GM23338 (cell line): ENCODE data around the gene VPS35.

Experiments used
- CREB1 ChIP-seq: fragments of 250-450 bp; sonication (Bioruptor Pico); IDR thresholded peaks from 2 replicates; pipeline ENCODE4 v1.5.0; 2020; ENCODE audit warnings: low read depth, mild to moderate bottlenecking, moderate library complexity
- EZH2 ChIP-seq: fragments of 200-600 bp; sonication (generic); IDR thresholded peaks from one replicate; pipeline ENCODE4 v1.8.0; 2017; ENCODE audit warnings: antibody characterized with exemption, mild to moderate bottlenecking, low read depth; ENCODE audit not compliant: unreplicated experiment
- EZH2phosphoT487 ChIP-seq: fragments of 200-600 bp; sonication (generic); IDR thresholded peaks from one replicate; pipeline ENCODE4 v1.8.1; 2018; ENCODE audit warnings: antibody characterized with exemption; ENCODE audit not compliant: unreplicated experiment
- JUNB ChIP-seq: IDR thresholded peaks from one replicate; pipeline ENCODE4 v1.6.1; 2016; ENCODE audit warnings: antibody characterized with exemption; ENCODE audit not compliant: unreplicated experiment
- NANOG ChIP-seq: IDR thresholded peaks from 2 replicates; pipeline ENCODE4 v1.6.1; 2016; ENCODE audit warnings: antibody characterized with exemption, borderline replicate concordance
- POLR2AphosphoS5 ChIP-seq: IDR thresholded peaks from 2 replicates; pipeline ENCODE4 v1.6.1; 2016; ENCODE audit warnings: antibody characterized with exemption, low read depth
- STAT1 ChIP-seq: IDR thresholded peaks from one replicate; pipeline ENCODE4 v1.6.1; 2016; ENCODE audit warnings: antibody characterized with exemption; ENCODE audit not compliant: unreplicated experiment
- ZNF114 ChIP-seq: fragments of 250-450 bp; sonication (Bioruptor Pico); IDR thresholded peaks from 2 replicates; pipeline ENCODE4 v1.5.0; 2020; ENCODE audit warnings: mild to moderate bottlenecking, moderate library complexity
- ZNF331 ChIP-seq: fragments of 250-450 bp; sonication (Bioruptor Pico); IDR thresholded peaks from 2 replicates; pipeline ENCODE4 v1.5.0; 2020; ENCODE audit warnings: low read depth, mild to moderate bottlenecking, moderate library complexity
- TF ChIP-seq, protein P1 (sequence below), 2 experiments: fragments of 200-600 bp in 1 of 2; sonication (generic) in 1 of 2; conservative IDR thresholded peaks; 2 replicates each; pipeline versions ENCODE4 v1.5.1 to v1.6.1; 2016 to 2017; ENCODE audit warnings: antibody characterized with exemption in 2 of 2, low read depth in 2 of 2, mild to moderate bottlenecking in 2 of 2, moderate library complexity in 1 of 2
- TF ChIP-seq, protein P2 (sequence below): IDR thresholded peaks from one replicate; pipeline ENCODE4 v1.6.1; 2018; ENCODE audit warnings: antibody characterized with exemption; ENCODE audit not compliant: unreplicated experiment
- TF ChIP-seq, protein P3 (sequence below): IDR thresholded peaks from 2 replicates; pipeline ENCODE4 v1.6.1; 2016; ENCODE audit warnings: antibody characterized with exemption
- TF ChIP-seq, protein P4 (sequence below): fragments of 250-450 bp; sonication (Bioruptor Pico); IDR thresholded peaks from 2 replicates; pipeline ENCODE4 v1.5.0; 2020; ENCODE audit warnings: mild to moderate bottlenecking, moderate library complexity

DNA sequence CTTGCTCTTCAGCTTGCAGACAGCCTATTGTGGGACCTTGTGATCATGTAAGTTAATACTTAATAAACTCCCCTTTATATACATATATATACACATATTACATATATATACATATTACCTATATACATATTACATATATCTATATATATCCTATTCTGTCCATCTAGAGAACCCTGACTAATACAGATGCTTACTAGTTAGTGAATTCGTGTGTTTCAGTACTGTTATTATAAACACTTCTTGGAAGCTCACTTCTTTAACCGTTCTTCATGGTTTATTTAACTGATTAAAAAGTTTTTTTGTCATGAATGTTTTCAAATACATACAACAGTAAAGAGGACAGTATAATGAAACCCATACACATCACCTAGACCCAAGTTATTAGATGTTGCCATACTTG lies 13.1 kb upstream of the VPS35 start:
- TF ChIP-seq ZNF331 (CRISPR knock-in tag) (no peak), EZH2 (no peak), POLR2AphosphoS5 (no peak), EZH2phosphoT487 (no peak), ZNF114 (CRISPR knock-in tag) (no peak), NANOG (no peak), JUNB (no peak), CREB1 (CRISPR knock-in tag) (no peak), STAT1 (no peak)
- TF ChIP-seq, protein P1, sequence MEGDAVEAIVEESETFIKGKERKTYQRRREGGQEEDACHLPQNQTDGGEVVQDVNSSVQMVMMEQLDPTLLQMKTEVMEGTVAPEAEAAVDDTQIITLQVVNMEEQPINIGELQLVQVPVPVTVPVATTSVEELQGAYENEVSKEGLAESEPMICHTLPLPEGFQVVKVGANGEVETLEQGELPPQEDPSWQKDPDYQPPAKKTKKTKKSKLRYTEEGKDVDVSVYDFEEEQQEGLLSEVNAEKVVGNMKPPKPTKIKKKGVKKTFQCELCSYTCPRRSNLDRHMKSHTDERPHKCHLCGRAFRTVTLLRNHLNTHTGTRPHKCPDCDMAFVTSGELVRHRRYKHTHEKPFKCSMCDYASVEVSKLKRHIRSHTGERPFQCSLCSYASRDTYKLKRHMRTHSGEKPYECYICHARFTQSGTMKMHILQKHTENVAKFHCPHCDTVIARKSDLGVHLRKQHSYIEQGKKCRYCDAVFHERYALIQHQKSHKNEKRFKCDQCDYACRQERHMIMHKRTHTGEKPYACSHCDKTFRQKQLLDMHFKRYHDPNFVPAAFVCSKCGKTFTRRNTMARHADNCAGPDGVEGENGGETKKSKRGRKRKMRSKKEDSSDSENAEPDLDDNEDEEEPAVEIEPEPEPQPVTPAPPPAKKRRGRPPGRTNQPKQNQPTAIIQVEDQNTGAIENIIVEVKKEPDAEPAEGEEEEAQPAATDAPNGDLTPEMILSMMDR (conservative IDR thresholded peaks at IDR 0.05; ENCODE audit: low read depth in 2 of 2) = no peak
- TF ChIP-seq, protein P2, sequence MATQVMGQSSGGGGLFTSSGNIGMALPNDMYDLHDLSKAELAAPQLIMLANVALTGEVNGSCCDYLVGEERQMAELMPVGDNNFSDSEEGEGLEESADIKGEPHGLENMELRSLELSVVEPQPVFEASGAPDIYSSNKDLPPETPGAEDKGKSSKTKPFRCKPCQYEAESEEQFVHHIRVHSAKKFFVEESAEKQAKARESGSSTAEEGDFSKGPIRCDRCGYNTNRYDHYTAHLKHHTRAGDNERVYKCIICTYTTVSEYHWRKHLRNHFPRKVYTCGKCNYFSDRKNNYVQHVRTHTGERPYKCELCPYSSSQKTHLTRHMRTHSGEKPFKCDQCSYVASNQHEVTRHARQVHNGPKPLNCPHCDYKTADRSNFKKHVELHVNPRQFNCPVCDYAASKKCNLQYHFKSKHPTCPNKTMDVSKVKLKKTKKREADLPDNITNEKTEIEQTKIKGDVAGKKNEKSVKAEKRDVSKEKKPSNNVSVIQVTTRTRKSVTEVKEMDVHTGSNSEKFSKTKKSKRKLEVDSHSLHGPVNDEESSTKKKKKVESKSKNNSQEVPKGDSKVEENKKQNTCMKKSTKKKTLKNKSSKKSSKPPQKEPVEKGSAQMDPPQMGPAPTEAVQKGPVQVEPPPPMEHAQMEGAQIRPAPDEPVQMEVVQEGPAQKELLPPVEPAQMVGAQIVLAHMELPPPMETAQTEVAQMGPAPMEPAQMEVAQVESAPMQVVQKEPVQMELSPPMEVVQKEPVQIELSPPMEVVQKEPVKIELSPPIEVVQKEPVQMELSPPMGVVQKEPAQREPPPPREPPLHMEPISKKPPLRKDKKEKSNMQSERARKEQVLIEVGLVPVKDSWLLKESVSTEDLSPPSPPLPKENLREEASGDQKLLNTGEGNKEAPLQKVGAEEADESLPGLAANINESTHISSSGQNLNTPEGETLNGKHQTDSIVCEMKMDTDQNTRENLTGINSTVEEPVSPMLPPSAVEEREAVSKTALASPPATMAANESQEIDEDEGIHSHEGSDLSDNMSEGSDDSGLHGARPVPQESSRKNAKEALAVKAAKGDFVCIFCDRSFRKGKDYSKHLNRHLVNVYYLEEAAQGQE = no peak
- TF ChIP-seq, protein P3, sequence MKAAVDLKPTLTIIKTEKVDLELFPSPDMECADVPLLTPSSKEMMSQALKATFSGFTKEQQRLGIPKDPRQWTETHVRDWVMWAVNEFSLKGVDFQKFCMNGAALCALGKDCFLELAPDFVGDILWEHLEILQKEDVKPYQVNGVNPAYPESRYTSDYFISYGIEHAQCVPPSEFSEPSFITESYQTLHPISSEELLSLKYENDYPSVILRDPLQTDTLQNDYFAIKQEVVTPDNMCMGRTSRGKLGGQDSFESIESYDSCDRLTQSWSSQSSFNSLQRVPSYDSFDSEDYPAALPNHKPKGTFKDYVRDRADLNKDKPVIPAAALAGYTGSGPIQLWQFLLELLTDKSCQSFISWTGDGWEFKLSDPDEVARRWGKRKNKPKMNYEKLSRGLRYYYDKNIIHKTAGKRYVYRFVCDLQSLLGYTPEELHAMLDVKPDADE = no peak
- TF ChIP-seq, protein P4, sequence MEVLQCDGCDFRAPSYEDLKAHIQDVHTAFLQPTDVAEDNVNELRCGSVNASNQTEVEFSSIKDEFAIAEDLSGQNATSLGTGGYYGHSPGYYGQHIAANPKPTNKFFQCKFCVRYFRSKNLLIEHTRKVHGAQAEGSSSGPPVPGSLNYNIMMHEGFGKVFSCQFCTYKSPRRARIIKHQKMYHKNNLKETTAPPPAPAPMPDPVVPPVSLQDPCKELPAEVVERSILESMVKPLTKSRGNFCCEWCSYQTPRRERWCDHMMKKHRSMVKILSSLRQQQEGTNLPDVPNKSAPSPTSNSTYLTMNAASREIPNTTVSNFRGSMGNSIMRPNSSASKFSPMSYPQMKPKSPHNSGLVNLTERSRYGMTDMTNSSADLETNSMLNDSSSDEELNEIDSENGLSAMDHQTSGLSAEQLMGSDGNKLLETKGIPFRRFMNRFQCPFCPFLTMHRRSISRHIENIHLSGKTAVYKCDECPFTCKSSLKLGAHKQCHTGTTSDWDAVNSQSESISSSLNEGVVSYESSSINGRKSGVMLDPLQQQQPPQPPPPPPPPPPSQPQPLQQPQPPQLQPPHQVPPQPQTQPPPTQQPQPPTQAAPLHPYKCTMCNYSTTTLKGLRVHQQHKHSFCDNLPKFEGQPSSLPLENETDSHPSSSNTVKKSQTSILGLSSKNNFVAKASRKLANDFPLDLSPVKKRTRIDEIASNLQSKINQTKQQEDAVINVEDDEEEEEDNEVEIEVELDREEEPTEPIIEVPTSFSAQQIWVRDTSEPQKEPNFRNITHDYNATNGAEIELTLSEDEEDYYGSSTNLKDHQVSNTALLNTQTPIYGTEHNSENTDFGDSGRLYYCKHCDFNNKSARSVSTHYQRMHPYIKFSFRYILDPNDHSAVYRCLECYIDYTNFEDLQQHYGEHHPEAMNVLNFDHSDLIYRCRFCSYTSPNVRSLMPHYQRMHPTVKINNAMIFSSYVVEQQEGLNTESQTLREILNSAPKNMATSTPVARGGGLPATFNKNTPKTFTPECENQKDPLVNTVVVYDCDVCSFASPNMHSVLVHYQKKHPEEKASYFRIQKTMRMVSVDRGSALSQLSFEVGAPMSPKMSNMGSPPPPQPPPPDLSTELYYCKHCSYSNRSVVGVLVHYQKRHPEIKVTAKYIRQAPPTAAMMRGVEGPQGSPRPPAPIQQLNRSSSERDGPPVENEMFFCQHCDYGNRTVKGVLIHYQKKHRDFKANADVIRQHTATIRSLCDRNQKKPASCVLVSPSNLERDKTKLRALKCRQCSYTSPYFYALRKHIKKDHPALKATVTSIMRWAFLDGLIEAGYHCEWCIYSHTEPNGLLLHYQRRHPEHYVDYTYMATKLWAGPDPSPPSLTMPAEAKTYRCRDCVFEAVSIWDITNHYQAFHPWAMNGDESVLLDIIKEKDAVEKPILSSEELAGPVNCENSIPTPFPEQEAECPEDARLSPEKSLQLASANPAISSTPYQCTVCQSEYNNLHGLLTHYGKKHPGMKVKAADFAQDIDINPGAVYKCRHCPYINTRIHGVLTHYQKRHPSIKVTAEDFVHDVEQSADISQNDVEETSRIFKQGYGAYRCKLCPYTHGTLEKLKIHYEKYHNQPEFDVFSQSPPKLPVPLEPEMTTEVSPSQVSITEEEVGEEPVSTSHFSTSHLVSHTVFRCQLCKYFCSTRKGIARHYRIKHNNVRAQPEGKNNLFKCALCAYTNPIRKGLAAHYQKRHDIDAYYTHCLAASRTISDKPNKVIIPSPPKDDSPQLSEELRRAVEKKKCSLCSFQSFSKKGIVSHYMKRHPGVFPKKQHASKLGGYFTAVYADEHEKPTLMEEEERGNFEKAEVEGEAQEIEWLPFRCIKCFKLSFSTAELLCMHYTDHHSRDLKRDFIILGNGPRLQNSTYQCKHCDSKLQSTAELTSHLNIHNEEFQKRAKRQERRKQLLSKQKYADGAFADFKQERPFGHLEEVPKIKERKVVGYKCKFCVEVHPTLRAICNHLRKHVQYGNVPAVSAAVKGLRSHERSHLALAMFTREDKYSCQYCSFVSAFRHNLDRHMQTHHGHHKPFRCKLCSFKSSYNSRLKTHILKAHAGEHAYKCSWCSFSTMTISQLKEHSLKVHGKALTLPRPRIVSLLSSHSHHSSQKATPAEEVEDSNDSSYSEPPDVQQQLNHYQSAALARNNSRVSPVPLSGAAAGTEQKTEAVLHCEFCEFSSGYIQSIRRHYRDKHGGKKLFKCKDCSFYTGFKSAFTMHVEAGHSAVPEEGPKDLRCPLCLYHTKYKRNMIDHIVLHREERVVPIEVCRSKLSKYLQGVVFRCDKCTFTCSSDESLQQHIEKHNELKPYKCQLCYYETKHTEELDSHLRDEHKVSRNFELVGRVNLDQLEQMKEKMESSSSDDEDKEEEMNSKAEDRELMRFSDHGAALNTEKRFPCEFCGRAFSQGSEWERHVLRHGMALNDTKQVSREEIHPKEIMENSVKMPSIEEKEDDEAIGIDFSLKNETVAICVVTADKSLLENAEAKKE = no peak
